NCI-H1417 (cell line): ENCODE measurements around the gene OASL.
"Not testable (repeated sequence)": the region's sequence is repeated elsewhere in the genome, so short reads cannot be mapped to it uniquely, and the experiment has no call there.

Source experiments
- DNase-seq, 3 experiments: peaks; one replicate each; lab custom pipeline; 2025; lab: John Stamatoyannopoulos, UW

The OASL gene, protein sequence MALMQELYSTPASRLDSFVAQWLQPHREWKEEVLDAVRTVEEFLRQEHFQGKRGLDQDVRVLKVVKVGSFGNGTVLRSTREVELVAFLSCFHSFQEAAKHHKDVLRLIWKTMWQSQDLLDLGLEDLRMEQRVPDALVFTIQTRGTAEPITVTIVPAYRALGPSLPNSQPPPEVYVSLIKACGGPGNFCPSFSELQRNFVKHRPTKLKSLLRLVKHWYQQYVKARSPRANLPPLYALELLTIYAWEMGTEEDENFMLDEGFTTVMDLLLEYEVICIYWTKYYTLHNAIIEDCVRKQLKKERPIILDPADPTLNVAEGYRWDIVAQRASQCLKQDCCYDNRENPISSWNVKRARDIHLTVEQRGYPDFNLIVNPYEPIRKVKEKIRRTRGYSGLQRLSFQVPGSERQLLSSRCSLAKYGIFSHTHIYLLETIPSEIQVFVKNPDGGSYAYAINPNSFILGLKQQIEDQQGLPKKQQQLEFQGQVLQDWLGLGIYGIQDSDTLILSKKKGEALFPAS

DNA sequence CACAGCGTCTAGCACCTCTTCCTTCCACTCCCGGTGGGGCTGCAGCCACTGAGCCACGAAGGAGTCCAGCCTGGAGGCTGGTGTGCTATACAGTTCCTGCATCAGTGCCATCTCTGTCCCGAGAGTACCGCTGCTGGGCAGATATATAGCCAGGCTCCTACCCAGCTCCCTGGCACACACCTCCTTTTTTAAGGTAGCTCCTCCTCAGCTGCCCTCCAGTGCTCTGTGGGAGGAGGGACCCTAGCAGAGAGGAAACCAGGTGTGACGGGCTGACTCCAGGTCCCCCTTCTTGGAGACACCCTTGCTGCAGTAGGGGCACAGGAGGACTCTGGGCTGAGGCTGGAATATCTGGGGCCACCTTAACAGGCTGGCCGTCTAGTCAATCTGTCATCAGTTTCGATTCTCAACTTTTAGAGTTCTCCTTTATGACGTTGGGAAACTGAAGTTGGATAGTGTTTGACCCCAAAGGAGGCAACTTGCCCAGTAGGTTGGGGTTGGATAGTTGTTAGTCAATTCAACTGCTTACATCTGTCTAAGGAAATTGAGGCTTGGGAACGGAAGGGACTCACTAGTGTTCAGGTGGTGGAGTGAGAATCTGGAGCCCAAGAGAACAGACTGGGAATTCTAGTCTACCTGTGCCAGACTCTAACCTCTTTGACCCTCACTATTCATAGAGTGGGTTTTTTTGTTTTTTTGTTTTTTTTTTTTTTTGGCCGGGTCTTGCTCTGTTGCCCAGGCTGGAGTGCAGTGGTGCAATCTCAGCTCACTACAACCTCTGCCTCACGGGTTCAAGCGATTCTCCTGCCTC, at the start of gene OASL:
Gene OASL (minus strand): TSS at position 386 of the 808 bp plus-strand sequence. CDS start 275 bp downstream, at position 111.
- no peak for DNase-seq

DNA sequence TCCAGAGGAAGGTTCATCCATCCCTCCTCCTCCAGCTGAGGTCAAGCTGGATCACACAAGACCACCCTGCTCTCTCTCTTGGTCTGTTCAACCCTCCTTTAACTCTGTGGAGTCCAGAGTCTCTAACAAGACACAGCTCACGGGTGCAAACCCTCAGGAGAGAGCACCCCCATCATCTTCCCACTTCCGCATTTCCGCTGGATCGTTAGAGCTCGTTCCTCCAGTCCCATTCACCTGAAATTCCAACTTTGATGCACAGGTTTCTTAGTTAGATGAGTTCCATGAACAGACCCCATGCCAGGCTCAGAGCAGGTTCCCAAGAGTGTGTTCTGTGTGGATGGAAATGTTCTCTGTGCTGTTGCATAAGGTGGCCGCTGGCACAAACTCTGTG, 49.1 kb upstream of the OASL start:
- DNase-seq = no peak

GRCh38 chr12:121087467-121088194, 48.6 kb upstream of the OASL start:
- no peak for DNase-seq

- DNase-seq = no peak
Observed at GRCh38 chr12:121086781-121087295, 47.8 kb upstream of the OASL start.

DNA sequence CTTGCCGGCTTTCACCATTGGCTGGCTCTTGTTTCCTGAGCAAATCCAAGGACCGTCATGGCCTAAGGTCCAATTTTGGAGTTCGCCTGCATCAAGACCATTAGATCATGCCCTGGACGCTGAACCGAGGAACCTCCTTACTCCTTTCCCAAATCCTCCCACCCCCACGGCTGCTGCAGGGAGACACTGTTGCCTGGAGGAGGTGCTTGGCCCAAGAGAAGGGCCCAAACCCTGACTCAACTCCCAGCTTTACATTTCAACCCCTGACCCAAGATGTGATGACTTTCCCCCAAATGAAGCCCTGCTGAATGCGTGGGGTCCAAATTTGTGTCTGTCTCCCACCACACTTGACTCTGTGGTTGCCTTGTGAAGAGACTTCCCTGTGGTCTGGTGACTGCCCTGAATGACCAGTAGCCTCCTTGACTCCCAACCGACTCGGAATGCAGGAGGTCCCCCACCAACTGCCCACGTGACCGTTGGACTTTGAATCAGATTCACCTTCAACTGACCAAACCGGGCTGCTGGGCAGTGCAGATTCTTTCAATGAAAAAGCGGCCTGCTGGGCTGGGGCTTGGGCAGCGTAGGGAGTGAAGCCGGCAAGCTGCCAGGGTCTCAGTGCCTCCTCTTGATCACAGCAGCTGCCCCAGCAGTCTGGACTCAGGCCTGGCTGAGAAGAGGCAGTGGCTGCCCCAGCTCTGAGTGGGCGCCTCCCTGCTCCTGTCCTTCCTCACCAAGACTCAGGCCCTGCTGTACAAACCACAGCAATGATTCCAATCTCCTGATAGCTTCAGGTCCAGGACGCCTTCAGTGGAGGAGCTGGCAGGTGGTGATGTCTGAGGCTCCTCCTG, 46.7 kb upstream of the OASL start:
- DNase-seq = no peak

DNA sequence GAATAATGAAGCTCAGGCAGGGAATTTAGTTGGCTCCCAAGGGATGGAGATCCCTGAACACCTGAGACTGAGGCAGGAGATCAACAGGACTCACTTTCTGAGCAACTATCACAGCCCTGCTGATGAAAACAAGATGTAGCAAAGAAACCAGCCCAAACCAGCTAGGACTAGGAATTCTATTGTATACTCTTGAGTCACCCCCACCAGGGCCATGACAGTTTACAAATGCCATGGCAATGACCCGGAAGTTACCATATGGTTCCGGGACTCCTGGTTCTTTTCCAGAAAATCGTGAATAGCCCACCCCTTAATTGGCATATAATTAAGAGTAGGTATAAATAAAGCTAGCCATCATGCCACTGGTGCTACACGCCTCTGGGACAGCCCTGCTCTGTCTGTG, 46.0 kb upstream of the OASL start:
- DNase-seq = no peak

DNA sequence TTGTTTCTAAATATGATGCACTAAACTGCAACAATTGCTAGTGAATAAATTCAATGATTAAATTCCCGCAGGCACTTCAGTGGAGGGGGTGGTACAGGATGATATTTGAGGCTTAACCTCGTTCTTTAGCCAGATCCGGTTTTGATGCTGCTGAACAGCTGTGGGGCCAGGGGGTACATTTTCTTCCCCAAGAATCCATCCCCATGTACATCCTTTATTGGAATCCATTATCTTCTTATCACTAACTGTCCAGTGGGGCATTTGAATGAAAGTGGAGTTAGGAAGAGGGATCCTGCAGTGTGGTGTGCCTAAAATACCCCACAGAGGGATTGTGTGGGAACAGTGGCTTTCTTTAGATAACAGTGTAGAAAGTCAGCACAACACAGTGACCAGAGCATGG, 45.2 kb upstream of the OASL start:
- DNase-seq = no peak

DNA sequence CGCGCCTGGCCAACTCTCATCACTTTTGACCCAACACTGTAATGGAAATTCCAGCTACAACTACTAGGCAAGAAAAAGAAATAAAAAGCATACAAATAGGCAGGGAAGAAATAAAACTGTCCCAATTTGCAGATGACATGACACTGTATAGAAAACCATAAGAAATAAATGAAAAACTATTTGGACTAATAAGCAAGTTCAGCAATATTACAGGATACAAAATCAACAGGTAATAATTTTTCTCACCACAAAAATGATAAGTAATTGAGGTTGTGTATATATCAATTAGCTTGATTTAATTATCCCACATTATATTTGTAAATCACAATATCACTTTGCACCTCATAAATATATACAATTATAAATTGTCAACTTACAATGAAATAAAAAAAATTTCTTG, 41.9 kb upstream of the OASL start:
- DNase-seq = no peak

DNA sequence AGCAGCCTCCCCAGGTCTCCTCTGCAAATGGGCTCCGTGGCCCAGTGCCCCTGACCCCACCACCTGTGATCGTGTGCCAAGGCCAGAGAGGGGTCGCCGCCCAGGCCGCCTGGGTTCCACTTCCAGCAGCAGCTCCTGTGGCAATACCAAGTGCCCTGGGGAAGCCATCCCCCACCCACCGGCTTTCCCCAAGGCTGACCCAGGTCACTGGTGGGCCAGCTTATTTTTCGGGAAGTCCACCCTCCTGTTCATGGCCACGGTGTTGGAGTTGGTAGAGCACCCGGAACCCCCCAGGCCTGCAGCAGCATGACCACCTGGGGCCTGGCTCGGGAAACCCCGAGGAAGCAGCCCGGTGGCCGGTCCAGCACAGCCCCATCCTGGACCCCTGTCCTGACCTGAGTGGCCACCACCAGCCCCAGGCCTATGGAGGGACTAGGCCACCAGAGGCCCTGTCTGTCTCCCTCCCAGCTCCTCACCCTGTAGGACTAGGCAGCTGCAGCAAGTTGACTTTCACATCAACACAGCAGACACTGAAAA, 40.8 kb upstream of the OASL start:
- no peak for DNase-seq

DNA sequence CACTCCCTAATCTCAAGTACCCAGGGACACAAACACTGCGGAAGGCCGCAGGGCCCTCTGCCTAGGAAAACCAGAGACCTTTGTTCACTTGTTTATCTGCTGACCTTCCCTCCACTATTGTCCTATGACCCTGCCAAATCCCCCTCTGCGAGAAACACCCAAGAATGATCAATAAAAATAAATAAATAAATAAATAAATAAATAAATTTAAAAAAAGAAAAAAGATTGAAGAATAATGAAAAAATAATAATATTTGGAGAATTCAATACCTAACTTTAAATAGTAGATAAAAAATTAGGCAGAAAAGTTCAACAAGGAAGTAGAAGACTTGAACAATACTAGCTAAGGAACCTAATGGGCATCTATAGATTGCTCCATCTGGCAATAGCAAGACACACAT, 38.4 kb upstream of the OASL start:
- DNase-seq = not testable (repeated sequence)

DNA sequence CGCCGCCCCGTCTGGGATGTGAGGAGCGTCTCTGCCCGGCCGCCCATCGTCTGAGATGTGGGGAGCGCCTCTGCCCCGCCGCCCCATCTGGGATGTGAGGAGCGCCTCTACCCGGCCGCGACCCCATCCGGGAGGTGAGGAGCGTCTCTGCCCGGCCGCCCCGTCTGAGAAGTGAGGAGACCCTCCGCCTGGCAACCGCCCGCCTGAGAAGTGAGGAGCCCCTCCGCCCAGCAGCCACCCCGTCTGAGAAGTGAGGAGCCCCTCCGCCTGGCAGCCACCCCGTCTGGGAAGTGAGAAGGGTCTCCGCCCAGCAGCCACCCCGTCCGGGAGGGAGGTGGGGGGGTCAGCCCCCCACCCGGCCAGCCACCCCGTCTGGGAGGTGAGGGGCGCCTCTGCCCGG, 36.9 kb upstream of the OASL start:
- DNase-seq = not testable (repeated sequence)

GRCh38 chr12:121072147-121072546, 33.1 kb upstream of the OASL start:
- DNase-seq = no peak

GRCh38 chr12:121069206-121069605, 30.2 kb upstream of the OASL start:
- no peak for DNase-seq

- no peak for DNase-seq
Observed at GRCh38 chr12:121065345-121065744, 26.3 kb upstream of the OASL start.

- not testable (repeated sequence) for DNase-seq
Observed at GRCh38 chr12:121064586-121064985, 25.5 kb upstream of the OASL start.

DNA sequence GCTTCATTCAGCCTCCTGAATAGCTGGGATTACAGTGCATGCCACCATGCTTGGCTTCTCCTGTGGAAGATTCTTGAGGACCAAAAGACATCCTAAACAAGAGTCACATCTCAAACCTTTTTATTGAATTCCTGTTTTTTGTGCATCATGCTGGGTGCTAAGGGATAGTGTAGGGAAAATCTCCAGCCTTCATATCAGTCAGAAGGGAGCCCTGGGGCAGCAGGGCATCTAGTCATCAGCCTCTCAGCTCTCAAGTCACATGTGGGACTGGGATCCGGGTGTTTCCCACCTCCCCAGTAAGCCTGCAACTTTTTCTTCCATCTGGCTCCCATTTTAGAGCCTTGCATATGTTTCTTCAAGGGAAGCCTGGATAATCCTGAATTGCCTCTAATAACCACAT, 25.1 kb upstream of the OASL start:
- no peak for DNase-seq

- DNase-seq = no peak
Observed at GRCh38 chr12:121062391-121063045, 23.5 kb upstream of the OASL start.

DNA sequence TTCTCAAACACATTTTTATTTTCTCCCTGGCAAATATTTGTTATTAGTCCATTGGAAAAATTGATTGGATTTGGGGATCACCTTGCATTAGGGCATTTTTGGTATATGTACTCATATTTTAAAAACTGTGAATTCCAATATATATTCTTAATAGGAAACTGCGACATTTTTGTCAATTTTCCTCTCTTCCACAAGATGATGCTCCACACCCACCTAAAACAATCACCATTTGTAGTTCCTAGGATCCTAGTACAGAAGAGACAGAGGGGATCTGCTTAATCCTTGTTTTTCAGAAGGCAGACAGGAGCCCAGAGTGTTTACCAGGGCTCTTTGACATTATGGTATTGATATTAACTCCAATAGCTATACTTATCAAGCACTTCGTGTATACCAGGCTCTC, 22.8 kb upstream of the OASL start:
- DNase-seq = peak in 2 of 3 experiments; percentile 16 to 44

DNA sequence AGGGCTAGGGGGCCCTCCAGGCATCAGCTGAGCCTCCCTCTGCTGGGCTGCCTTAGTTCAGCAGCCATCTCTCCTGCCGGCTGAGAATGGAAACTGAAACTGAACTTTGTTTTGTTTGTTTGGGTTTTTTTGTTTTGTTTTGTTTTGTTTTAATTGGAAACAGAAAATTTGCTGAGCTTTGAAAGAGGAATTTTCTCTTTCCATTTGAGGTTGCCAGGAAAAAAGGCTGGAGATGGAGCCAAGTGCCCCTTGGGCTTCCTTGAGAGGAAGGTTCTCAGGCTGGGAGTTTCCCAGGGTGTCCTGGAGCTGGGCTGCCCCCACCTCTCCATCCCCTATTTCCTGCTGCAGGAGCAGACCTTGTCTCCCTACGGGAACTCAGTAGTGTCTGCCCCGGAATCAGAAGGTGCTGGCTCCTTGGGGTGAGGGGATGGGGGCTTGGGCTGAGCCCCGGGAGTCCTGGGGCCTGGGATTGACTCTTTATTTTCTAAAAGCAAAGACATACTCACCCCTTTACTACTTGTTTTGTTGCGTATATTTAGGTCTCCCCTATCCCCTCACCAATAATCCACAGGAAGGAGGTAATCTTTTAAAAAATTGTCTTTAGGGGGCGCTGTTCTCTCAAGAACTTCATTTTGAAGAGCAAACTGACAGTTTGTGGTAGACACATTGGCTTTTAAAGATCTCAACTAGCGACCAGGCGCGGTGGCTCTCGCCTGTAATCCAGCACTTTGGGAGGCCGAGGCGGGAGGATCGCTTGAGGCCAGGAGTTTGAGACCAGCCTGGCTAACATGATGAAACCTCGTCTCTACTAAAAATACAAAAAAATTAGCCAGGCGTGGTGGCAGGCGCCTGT, 21.3 kb upstream of the OASL start:
- peak in 2 of 3 experiments; percentile 57 to 59 for DNase-seq
